Stimulated activated CD4-positive, alpha-beta T cell treated with anti-CD3 and anti-CD28 coated beads, Interleukin-2, amount 100 ng/mL, for 4 hours (primary cell): ENCODE measurements around the gene C5orf46.

ENCODE experiments used
- DNase-seq: peaks from one replicate; pipeline ENCODE4 v3.0.0-alpha.2; 2020; ENCODE audit warnings: low read depth

The C5orf46 gene

DNA sequence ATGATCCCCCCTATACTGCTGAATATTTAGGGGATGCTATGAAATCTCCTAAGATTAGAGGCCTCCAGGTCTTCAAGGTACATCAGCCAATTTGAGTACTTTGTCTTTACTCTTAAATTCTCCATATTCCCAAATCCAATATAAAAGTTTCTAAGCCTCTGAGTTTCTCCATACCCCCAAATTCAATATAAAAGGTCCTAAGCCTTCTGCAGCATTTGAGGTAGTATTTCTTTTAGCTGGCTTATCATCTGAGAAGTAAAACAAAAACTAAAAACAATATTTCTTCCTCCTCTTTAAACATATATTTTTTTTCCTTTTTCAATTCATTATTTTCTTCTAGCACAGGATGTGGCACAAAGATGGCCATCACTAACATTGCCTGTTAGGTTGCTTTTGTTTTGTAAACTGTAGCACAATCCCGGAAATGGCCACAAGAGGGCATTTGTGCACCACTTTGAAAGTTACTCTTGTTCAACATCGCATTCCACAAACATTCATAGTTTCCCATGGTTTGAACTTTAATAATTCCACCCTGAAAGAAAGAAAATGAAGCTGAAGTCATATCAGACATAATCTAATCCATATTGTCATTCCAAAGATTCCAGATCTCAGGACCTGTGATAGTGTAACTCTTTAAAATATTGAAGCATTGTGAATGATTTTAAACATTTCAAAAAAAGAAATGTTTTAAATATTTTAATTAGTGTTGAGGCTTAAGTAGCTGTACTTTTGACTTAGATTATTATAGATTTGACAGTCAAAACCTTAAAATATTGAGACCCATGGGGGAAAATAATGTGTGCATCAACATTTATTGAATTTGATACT, 48.8 kb downstream of the C5orf46 start:
- DNase-seq: peak; percentile 1

DNA sequence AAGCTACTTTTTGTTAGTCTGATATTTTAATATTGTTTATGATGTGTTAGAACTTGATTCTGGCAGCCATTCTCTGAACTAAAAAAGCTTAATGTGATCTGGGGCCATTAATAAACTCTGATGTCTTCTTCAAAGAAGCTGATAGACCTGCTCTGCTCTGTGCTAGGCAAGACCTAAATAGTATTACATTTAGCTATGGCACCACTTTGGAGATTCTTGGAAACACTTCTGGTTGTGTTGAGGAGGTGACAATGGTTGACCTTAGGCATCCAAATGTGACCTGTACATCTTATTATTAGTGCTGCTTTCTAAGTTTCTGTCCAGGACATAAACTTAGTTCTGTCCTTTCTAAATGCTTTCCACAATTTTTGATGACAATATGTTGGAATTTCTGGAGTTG, 49.5 kb downstream of the C5orf46 start:
- no peak for DNase-seq

DNA sequence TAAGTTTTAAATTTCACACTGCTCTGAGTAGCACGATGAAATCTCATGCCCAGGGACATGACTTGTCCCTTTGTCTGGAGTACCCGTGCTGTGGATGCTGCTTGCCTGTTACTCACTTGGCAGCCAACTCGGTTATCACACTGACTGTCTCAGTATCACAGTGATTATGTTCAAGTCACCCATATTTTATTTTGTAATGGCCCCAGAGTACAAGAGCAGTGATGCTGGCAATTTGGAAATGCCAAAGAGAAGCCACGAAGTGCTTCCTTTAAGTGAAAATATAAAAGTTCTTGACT, 50.6 kb downstream of the C5orf46 start:
- no peak for DNase-seq

DNA sequence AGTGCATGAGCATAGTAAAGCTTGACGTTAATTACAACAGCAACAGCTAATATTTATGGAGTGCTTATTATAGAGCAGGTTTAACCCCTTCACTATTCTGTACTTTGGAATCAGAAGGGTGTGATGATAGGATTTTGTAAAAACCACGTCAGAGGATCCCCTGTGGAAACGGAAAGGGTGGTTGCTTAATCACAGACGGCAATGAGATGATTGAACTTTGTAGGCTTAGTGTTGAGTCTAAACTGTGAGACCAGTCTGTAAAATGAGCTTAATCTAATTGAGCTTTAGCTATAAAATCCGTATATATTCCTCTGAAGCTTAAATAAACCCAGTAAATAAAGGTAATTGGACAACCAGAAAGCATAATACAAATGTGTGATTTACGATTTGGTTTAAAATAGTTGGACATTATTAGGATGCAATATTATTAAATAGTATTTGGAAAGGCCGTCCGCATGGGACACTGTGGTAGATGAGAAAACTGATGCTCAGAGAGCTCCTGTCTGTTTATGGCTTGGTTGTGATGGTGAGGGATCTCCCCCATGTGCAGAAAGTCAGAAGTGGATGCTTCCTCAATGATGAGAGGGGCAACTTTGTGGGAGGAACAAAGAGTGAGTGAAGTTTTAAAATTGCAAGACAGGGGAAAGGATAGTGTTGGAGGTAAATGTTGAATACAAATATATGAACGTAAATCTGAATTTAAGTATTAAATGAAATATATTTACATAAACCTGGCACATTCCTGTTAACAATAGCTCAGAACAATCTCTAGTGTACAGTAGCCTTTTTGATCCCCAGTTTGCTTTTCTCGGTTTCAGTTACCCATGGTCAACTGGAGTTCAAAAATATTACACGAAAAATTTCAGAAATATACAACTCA, 51.2 kb downstream of the C5orf46 start:
- DNase-seq: no peak

DNA sequence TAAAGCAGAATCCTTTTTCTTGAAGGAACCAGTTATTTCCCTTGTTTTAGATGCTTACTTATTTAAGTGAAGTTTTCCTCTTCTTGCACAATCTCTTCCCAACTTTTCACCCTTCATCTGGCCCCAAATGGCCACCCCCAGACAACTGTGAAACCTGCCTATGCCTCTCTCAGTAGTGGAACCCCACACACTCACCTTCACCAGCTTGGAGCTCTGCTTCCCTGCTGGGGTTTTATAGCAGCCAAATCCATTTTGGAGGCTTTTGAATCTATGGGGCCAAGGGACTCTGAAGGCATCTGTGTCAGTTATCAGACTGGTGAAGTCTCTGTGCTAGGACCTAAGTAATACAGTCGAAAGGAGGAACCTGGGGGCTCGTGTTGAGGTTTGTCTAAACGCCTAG, 52.0 kb downstream of the C5orf46 start:
- DNase-seq: no peak

DNA sequence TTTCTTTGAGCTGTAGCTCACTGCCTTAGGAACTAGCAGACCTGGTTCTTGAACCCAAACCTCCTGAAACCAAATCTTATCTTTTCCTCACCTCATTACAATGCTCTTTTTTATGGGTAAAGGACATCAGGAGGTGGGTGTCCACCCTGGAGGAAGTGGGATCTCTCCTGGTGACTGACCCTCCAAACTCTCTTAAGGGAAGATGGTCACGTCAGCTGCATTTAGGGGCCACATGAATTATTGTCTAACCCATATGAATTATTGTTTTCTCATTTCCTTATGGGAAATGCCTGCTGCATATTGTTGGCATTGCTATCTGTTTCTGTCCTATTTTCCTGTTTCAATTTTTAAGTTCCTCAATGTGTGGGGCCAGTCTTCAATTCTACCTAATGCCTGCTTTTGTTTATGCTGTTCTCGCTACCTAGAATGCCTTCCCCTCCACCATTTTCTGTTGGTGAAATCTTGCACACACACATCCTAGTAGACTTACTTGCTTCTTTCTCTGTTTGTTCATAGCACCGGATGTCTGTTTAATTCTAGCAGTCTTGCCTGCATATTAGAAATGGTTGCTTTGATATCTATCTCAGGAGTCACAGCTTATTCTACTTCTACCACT, 52.9 kb downstream of the C5orf46 start:
- no peak for DNase-seq

DNA sequence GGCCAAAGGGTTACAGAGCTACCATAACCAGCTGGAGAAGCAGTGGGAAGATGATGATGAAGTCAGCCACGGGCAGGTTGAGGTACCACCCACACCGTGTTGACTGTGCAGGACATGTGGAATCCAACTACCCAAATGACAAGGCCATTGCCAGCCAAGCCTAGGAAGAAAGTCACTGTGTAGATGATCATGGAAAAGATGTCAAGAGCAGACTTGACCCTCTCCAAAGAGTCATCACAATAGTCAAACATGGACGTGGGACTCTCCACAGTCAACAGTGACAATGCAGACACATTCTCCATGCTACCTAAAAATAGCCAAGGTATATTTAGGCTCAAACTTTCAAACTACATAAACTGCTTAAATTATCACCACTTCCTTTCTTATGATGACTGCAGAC, 54.0 kb downstream of the C5orf46 start:
- no peak for DNase-seq

DNA sequence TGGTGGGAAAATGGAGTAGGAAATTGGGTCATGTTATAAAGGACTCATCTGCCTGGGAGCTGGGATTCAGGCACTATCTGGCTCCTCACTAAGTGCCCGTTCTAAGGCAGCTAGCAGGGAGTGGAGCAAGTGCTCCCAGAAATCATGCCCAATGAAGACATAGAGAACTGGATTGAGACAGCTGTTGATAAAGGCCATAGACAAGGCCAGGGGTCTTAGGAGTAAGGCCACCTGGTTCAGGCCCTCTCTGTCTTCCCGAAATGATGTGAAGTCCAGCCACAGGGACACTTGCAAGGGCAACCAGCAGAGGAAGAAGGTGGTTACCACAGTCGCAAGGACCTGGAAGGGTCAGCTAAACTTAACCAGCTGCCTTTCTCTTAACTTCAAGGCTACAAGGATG, 54.8 kb downstream of the C5orf46 start:
- no peak for DNase-seq

DNA sequence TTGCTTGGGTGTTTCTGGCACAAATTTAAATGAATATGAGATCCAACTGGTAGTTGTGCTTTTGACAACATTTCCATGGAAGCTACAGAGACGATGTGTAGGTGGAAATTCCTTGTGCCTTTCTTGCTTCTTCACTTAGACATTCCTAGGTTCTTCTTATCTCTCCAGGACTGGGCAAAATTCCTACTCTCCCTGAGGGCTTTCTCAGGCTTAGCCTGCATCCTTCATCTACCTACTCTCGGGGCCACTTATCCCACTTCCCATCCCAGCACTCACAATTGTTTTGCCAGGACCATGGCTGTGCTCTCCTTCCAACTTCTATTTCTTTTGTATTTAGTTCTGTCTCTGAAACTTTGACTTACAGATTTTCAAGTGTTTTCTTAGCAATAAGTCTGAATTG, 57.1 kb downstream of the C5orf46 start:
- no peak for DNase-seq

DNA sequence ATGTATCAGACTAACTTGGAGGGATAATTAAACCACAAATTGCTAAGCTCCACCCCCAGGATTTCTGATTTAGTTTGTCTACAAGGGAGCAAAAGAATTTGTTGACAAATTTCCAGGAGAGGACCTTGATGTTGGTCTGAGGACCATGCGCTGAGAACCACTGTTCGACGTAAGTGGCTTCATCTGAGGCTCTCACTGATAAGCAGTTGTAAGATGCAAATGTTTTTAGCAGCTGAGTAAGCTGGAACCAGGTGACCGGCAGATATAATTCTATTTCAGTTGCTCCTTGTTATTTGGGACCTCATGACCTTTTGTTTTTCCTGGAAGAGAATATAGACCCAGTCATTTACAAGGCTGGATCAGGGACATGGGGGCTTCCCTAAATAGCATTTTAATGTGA, 60.7 kb downstream of the C5orf46 start:
- DNase-seq: no peak

DNA sequence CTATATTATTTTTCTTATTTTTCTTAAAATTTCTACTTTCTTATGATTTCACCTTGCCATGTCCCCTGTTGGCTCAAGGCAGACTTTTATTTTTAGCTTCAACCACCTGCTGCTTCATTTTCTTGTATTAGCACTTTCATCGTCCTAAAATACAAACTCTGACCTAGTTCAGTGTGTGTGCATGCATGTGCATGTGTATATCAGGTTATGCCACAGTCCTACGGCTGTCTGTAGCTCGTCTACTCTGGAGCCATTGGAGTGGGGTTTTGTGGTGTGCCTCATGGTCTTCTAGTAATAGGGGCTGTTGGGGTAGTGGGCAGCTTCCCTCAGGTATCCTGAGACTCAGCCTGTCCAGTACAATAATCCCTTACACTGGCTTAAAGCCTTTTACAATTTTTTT, 61.5 kb downstream of the C5orf46 start:
- DNase-seq: no peak

DNA sequence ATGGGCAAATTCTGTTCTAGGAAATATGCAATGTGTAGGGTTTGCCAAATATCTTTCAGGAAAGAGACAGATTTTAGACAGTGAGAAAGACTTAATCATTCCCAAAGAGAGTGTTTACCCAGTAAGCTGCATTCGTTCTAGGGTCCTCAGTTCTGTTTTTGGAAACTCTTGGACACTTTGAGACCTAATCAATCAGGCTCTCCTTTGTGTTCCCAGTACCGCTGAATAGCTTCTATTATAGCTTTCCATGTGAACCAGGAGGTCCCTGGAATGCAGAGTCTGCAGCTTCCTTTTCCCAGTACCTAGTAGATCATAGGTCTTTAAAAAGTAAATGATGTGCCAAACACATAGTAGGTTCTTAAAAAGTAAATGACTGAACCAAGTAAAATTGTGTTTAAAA, 63.5 kb downstream of the C5orf46 start:
- no peak for DNase-seq
